ENCODE results near the gene CCDC68. TPM values are rescaled to one million over a fixed set of nuclear protein-coding genes. Genes with fewer than 3 reads are reported as not detected.

Gene CCDC68
- total and polyA plus RNA-seq, 2 of the 8 experiments (the other 6 are each of a cell fraction or from before 2014, with no cell fraction given), result 0.06 to 0.80 TPM

DNA sequence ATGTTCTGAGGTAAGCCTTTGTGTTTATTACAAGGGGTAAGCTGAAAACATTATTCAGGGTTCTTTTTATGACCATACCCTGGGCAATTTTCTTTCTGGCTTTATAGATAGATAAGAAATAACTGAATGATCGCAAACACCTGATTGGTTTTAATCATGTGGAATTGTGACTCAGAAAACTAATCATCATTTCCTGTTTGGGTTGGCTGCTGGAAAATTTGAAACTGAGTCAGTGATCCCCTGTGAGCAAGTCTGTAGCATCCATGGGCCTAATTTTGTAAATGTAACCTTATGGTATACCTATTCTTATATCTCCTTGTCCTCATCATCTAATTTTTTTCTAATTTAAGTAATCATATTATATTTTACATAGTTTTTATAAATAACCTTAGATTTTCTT, 34.3 kb downstream of the CCDC68 start:
- H3K4ac ChIP-seq (replicated peaks; ENCODE audit: insufficient read length, low read depth, low read length), result no peak overlapping the region
- no peak for TF ChIP-seq CBX8 (IDR thresholded peaks at IDR 0.05; ENCODE audit: borderline replicate concordance, low read depth, low read length)
- H3K9ac ChIP-seq (replicated peaks in 1 of 4; ENCODE audit: extremely low read depth in 1 of 4, low read depth in 3 of 4, low read length in 3 of 4), result no peak overlapping the region
- H3K27ac ChIP-seq (ENCODE audit: low read depth, low read length), result no peak overlapping the region
- no peak overlapping the region for H2AK5ac ChIP-seq (ENCODE audit: low read depth, low read length)
- no peaks in the 10 kb centered on the region for H3K4me1 ChIP-seq (replicated peaks in 1 of 4; ENCODE audit: control insufficient read depth in 3 of 4, insufficient read depth in 4 of 4, low read length in 3 of 4)
- ChIA-PET CTCF (ENCODE audit: partially characterized antibody) (no interaction called here), POLR2A (ENCODE audit: partially characterized antibody) (no interaction called here)
- H2BK12ac ChIP-seq (ENCODE audit: low read depth, low read length), result no peak overlapping the region
- H3K4me3 ChIP-seq (ENCODE audit: extremely low read depth in 1 of 4, insufficient read depth in 2 of 4, low read depth in 3 of 4, low read length in 4 of 4), result no peak overlapping the region
- H3K36me3 ChIP-seq (ENCODE audit: control insufficient read depth in 2 of 4, insufficient read depth in 4 of 4, low read length in 3 of 4), result no peaks in the 10 kb centered on the region
- no peak overlapping the region for H2BK20ac ChIP-seq (ENCODE audit: low read length)
- no peaks in the 10 kb centered on the region for H3K79me1 ChIP-seq (ENCODE audit: low read depth, low read length)
- no peak for FAIRE-seq
- H3K9me3 ChIP-seq (ENCODE audit: insufficient read depth in 2 of 2, low read depth in 1 of 2, low read length in 1 of 2), result no peaks in the 10 kb centered on the region
- H3K23me2 ChIP-seq (ENCODE audit: low read depth, low read length), result no peaks in the 10 kb centered on the region
- no peak overlapping the region for H3K18ac ChIP-seq (ENCODE audit: extremely low read depth, low read length)
- no peak overlapping the region for H3K14ac ChIP-seq (ENCODE audit: insufficient read length)
- DNase-seq (ENCODE audit: low read depth in 1 of 2, low spot score in 2 of 2), result no peak
- no peak overlapping the region for H2AFZ ChIP-seq (ENCODE audit: low read length)
- no peaks in the 10 kb centered on the region for H4K20me1 ChIP-seq (replicated peaks in 1 of 2; ENCODE audit: control insufficient read depth in 1 of 2, insufficient read depth in 2 of 2, low read length in 2 of 2)
- WGBS, 2 experiments (ENCODE audit: extremely low coverage in 1 of 2, insufficient coverage in 1 of 2, insufficient read length in 1 of 2, insufficient replicate concordance in 2 of 2, low coverage in 1 of 2, low lambda C conversion rate in 2 of 2, missing lambda C conversion rate in 1 of 2), result 96% methylated on average over 1 of the region's 1 CpG; no CpG with 5 or more reads in 1 of the 2 experiments
- no peak overlapping the region for H3K56ac ChIP-seq (replicated peaks; ENCODE audit: insufficient read length, low read depth, low read length)
- H2BK15ac ChIP-seq (ENCODE audit: low read length), result no peak overlapping the region
- H4K91ac ChIP-seq (replicated peaks; ENCODE audit: insufficient read length, low read length), result no peak overlapping the region
- no peak overlapping the region for H3K4me2 ChIP-seq (ENCODE audit: insufficient read depth in 1 of 2, low read depth in 2 of 2, low read length in 2 of 2)
- no peaks in the 10 kb centered on the region for H3K27me3 ChIP-seq (replicated peaks in 1 of 4; ENCODE audit: control insufficient read depth in 3 of 4, extremely low read depth in 1 of 4, insufficient read depth in 3 of 4, low read length in 3 of 4)
- no peaks in the 10 kb centered on the region for H3K79me2 ChIP-seq (ENCODE audit: control insufficient read depth in 1 of 2, insufficient read depth in 2 of 2, low read length in 2 of 2)
- no peak overlapping the region for H2BK120ac ChIP-seq (replicated peaks; ENCODE audit: low read depth, low read length)
- no peak overlapping the region for H3K23ac ChIP-seq (ENCODE audit: insufficient read length)
- H2BK5ac ChIP-seq (ENCODE audit: low read depth, low read length), result no peak overlapping the region
- H4K5ac ChIP-seq (ENCODE audit: insufficient read length, low read depth, low read length), result no peak overlapping the region
- H4K8ac ChIP-seq (ENCODE audit: extremely low read depth, insufficient read depth, low read length), result no peak overlapping the region

Data from H1 (cell line).